Measurements from ENCODE around the gene RPS6KA2. TPM values are rescaled to one million over a fixed set of nuclear protein-coding genes. Genes with fewer than 3 reads are reported as not detected.
A peak's percentile ranks its signal among the peaks of the same experiment; 100 is the strongest.

The RPS6KA2 gene
- total RNA-seq, 1 experiment from 2014 or later, result 12.3 TPM

DNA sequence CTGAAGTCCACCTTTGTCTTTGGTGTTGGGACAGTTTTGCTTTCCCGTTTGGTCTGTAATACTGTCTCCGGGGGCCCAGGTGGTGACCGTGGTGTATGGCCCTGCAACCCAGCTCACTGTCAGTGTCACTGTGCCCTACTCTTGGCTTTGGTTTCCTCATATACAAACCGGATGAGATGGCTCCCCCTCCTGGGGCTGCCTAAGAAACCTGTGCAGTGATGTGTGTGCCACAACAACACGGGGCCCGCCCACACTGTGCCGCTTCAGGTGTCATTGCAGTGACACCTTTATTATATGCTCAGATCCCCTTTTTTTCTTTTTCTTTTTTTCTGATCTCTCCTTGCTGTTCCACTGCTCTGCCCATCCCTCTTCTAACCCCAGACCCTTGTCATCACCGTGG, 114.5 kb downstream of the RPS6KA2 start:
- Mint-ChIP-seq H3K27ac (no peak overlapping the region), H3K4me3 (no peak overlapping the region), H3K36me3 (ENCODE audit: insufficient read depth in 1 of 3, low read depth in 3 of 3) (peaks cover 12 to 27% (median 13%) of the 10 kb centered on the region in 3 experiments; a peak in 6 of 7 replicates), H3K9me3 (peaks cover 4 to 5% of the 10 kb centered on the region in 2 experiments; a peak in 4 of 5 replicates), H3K4me1 (peaks cover 12 to 19% of the 10 kb centered on the region in 2 experiments), H3K27me3 (ENCODE audit: low read depth) (no peaks in the 10 kb centered on the region)
- no peak overlapping the region for H3K56ac ChIP-seq (ENCODE audit: insufficient read length, low read depth, low read length)
- no peak overlapping the region for H3K4ac ChIP-seq (ENCODE audit: low read depth, low read length)
- no peak overlapping the region for H2AFZ ChIP-seq (ENCODE audit: low read length)
- no peaks in the 10 kb centered on the region for H3K4me1 ChIP-seq (ENCODE audit: insufficient read depth, low read length)
- H3T11ph ChIP-seq (ENCODE audit: low read length), result no peak overlapping the region
- no peaks in the 10 kb centered on the region for H3K9me3 ChIP-seq (ENCODE audit: control insufficient read depth, low read depth, low read length)
- no peak overlapping the region for H4K91ac ChIP-seq (ENCODE audit: insufficient read length, low read depth, low read length)
- H3K18ac ChIP-seq (ENCODE audit: insufficient read length, low read depth, low read length), result no peak overlapping the region
- H2BK15ac ChIP-seq (ENCODE audit: low read depth, low read length), result no peak overlapping the region
- H3K23me2 ChIP-seq (ENCODE audit: insufficient read length, low read depth, low read length, poor library complexity, severe bottlenecking), result no peaks in the 10 kb centered on the region
- DNase-seq, result no peak
- no peak overlapping the region for H2BK5ac ChIP-seq (ENCODE audit: insufficient read length, low read length)
- H4K8ac ChIP-seq (replicated peaks; ENCODE audit: insufficient read length, low read depth, low read length), result no peak overlapping the region
- no peak overlapping the region for H2BK20ac ChIP-seq (ENCODE audit: low read depth, low read length, poor library complexity, severe bottlenecking)
- H2BK12ac ChIP-seq (ENCODE audit: insufficient read length, low read depth, low read length), result no peak overlapping the region
- H4K20me1 ChIP-seq (ENCODE audit: control insufficient read depth, insufficient read depth, insufficient read length), result no peaks in the 10 kb centered on the region
- H2AK5ac ChIP-seq (ENCODE audit: insufficient read length, low read length), result no peak overlapping the region
- WGBS (ENCODE audit: extremely low coverage, insufficient read length, low lambda C conversion rate), result no CpG with 5 or more reads among the region's 8 CpGs
- no peak overlapping the region for H4K5ac ChIP-seq (ENCODE audit: insufficient read length, low read depth, low read length)
- H3K23ac ChIP-seq (ENCODE audit: insufficient read length, low read depth, low read length), result no peak overlapping the region
- no peaks in the 10 kb centered on the region for H3K79me2 ChIP-seq (ENCODE audit: insufficient read depth, low read length)
- H2BK120ac ChIP-seq (ENCODE audit: low read depth, low read length, poor library complexity, severe bottlenecking), result no peak overlapping the region
- no peak overlapping the region for H3K27ac ChIP-seq (ENCODE audit: insufficient read length, low read depth, low read length)
- H3K4me2 ChIP-seq (ENCODE audit: insufficient read depth, insufficient read length, low read length), result no peak overlapping the region
- H3K79me1 ChIP-seq (ENCODE audit: insufficient read depth, low read depth, low read length, poor library complexity, severe bottlenecking), result no peaks in the 10 kb centered on the region
- H3K14ac ChIP-seq (ENCODE audit: insufficient read depth, low read length), result no peak overlapping the region
- no peaks in the 10 kb centered on the region for H3K27me3 ChIP-seq (ENCODE audit: insufficient read depth, low read length)
- H3K9ac ChIP-seq (ENCODE audit: extremely low read depth, insufficient read length, low read length), result no peak overlapping the region
- TF ChIP-seq, protein P1, sequence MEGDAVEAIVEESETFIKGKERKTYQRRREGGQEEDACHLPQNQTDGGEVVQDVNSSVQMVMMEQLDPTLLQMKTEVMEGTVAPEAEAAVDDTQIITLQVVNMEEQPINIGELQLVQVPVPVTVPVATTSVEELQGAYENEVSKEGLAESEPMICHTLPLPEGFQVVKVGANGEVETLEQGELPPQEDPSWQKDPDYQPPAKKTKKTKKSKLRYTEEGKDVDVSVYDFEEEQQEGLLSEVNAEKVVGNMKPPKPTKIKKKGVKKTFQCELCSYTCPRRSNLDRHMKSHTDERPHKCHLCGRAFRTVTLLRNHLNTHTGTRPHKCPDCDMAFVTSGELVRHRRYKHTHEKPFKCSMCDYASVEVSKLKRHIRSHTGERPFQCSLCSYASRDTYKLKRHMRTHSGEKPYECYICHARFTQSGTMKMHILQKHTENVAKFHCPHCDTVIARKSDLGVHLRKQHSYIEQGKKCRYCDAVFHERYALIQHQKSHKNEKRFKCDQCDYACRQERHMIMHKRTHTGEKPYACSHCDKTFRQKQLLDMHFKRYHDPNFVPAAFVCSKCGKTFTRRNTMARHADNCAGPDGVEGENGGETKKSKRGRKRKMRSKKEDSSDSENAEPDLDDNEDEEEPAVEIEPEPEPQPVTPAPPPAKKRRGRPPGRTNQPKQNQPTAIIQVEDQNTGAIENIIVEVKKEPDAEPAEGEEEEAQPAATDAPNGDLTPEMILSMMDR (conservative IDR thresholded peaks at IDR 0.05), result peak; percentile 24; the same call in 1 of the 3 replicates
